Dermis lymphatic vessel endothelial cell (primary cell): Measurements from ENCODE around the gene CDHR2. TPM values are rescaled to one million over a fixed set of nuclear protein-coding genes. Genes with fewer than 3 reads are reported as not detected.

Experiments used
- total RNA-seq: library from RNA; depleted of rRNA; stranded (reverse); fragments of >200 nt; gene quantifications from 2 replicates; pipeline ENCODE4 v1.2.1, GENCODE V29; 2014

The CDHR2 gene, protein sequence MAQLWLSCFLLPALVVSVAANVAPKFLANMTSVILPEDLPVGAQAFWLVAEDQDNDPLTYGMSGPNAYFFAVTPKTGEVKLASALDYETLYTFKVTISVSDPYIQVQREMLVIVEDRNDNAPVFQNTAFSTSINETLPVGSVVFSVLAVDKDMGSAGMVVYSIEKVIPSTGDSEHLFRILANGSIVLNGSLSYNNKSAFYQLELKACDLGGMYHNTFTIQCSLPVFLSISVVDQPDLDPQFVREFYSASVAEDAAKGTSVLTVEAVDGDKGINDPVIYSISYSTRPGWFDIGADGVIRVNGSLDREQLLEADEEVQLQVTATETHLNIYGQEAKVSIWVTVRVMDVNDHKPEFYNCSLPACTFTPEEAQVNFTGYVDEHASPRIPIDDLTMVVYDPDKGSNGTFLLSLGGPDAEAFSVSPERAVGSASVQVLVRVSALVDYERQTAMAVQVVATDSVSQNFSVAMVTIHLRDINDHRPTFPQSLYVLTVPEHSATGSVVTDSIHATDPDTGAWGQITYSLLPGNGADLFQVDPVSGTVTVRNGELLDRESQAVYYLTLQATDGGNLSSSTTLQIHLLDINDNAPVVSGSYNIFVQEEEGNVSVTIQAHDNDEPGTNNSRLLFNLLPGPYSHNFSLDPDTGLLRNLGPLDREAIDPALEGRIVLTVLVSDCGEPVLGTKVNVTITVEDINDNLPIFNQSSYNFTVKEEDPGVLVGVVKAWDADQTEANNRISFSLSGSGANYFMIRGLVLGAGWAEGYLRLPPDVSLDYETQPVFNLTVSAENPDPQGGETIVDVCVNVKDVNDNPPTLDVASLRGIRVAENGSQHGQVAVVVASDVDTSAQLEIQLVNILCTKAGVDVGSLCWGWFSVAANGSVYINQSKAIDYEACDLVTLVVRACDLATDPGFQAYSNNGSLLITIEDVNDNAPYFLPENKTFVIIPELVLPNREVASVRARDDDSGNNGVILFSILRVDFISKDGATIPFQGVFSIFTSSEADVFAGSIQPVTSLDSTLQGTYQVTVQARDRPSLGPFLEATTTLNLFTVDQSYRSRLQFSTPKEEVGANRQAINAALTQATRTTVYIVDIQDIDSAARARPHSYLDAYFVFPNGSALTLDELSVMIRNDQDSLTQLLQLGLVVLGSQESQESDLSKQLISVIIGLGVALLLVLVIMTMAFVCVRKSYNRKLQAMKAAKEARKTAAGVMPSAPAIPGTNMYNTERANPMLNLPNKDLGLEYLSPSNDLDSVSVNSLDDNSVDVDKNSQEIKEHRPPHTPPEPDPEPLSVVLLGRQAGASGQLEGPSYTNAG (N-terminal part only)
- under 0.01 TPM in 2 replicates for total RNA-seq

DNA sequence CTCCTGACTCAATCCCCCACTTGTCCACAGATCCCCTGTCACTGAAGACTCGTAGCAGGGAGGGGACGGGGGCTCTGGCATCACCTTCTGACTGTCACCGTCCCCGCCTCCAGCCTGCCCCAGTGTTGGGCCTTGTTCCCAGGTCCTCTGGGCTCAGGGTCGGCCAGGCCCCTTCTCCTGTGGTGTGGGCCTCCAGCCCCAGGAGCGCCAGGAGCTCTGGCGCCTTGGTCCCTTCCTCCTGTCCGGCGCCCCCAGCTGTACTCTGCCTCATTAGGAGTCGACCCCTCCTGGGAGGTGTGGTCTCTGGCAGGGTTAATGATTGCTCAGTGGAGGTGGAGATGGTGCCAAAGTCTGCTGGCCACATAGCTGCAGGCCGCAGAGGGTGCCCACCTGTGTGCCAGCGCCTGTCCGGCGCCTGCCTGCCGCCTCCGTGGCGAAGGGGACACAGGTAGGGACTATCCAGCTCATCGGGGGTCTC is at the start of gene CDHR2:
Gene CDHR2 (plus strand): TSS at position 376 of the 478 bp plus-strand sequence. CDS start 16,011 bp downstream, outside the sequence.

DNA sequence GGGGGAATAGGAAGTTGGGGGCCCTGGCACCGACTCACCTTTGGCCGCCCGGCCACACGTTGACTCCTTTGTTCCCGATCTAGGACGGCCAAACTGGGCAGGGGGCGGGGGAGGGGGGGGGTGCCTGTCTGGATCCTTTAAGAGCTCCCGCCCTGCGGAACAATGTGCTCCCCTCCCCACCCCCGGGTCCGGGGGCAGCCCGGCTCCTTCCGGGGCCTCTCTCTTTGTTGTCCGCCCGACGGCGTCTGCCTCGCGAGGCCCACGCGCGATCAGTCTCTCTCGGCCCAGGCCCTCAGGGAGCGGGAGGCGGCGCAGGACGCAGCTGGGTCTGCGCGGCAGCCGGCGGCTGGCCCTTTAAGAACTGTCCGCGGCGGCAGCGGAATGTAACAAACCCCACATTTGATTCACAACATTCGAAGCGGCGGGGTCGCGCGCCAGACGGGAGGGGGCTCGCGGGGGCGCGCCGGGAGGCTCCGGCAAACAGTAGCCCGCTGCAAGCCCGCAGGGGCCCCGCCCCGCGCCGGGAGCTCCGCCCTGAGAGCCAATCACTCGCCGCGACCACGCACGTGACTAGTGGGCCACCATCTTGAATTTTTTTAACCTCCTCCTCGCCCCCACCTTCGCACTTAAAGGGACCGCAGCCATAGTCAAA is 12.1 kb upstream of the CDHR2 start, which contains the start of gene RNF44:
Gene RNF44 (minus strand): TSS at position 501 of the 652 bp plus-strand sequence. CDS start 4,930 bp downstream, outside the sequence.

DNA sequence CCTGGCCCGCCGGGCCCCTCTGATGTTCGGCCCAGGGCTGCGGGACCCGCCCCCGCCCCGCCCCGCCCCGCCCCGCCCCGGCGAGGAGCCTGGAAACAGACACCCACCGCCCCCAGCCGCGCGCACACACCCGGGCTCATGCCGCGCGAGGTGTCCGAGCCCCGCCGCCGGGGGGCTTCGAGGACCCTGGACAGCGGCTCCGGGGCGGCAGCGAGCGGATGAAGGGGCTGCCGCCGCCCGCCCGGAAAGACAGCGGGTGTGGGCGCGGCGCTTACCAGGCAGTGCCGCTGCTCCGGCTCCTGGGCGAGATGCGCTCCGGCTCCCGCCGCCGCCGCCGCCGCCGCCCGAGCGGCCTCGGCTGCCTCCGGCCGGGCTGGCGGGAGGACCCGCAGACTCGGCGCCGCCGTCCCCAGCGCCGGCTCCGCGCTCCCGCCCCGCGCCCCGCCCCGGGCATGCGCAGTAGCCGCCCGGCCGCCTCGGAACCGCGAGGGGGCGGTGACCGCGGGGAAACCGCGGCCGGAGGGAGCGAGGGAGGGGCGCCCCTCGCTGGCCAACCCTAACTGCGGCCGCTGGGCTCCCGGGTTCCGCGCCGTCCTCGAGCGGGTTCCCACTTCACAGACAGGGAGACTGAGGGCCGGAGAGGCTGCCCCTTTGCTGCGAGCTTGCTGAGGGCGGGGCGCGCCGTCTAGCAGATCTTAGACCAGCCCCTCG is 60.7 kb downstream of the CDHR2 start, which contains the start of gene GPRIN1:
Gene GPRIN1 (minus strand): TSS at position 433 of the 711 bp plus-strand sequence. CDS start 10,322 bp downstream, outside the sequence.

DNA sequence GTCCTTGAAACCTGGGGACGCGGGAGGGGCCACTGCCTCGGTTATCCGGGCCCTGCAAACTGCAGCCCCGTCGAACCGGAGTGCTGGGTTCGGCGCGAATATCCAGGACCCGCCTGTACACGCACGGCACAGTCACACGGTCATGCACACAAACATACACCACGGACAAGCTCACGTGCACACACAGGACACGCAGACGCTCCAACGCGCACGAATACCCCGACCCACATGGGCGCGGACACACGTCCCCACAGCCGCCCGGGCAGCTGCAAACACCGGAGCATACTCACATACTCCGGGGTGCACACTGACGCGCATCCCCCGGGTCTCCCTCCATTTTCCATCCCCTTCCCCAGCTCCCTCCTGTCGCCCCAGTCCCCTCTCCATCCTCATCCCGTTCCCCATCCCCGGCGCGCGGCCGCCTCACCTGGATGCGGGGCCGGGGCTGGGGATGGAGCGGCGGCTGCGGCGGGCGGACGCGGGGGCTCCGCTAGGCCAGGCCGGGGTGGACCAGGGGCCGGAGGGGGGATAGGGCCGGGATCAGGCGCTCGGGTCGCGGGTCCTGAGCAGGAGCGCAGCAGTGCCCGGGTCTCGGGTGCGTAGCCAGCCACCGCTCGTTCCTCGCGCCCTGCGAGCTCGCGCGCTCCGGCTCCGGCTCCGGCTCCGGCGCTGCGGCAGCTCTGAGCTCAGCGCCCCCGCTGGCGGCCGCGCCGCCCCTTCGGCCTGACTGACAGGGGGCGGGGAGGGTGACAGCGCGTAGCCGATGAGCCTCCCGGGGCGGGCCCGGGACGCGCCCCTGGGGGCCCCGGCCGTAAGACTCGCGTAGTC is 80.9 kb downstream of the CDHR2 start, which contains the start of the genes EIF4E1B and SNCB:
Gene EIF4E1B (plus strand): TSS at position 823 of the 828 bp plus-strand sequence. CDS start 12,113 bp downstream, outside the sequence.
Gene SNCB (minus strand): TSS at position 682 of the 828 bp plus-strand sequence. CDS start 880 bp downstream, outside the sequence.

Other genes with a start within 250 kb of the CDHR2 start
- 84.6 and 88.4 TPM in 2 replicates for gene KIAA1191, start 187.6 kb upstream of the CDHR2 start, total RNA-seq
- 7.3 and 9.4 TPM in 2 replicates for gene ARL10, start 183.9 kb upstream of the CDHR2 start, total RNA-seq
- gene NOP16, start 160.7 kb upstream of the CDHR2 start, total RNA-seq: 10.1 and 12.3 TPM in 2 replicates
- gene HIGD2A, start 160.6 kb upstream of the CDHR2 start, total RNA-seq: 42.1 and 54.0 TPM in 2 replicates
- 78.0 and 82.7 TPM in 2 replicates for gene CLTB, start 132.8 kb upstream of the CDHR2 start, total RNA-seq
- gene FAF2, start 101.0 kb upstream of the CDHR2 start, total RNA-seq: 39.9 and 42.0 TPM in 2 replicates
- gene RNF44, start 11.9 kb upstream of the CDHR2 start, total RNA-seq: 3.4 and 4.6 TPM in 2 replicates
- 3.9 and 4.3 TPM in 2 replicates for gene GPRIN1, start 60.8 kb downstream of the CDHR2 start, total RNA-seq
- gene SNCB, start 81.2 kb downstream of the CDHR2 start, total RNA-seq: 0.43 TPM in 2 replicates
- gene EIF4E1B, start 81.3 kb downstream of the CDHR2 start, total RNA-seq: not detected in 2 replicates
- gene TSPAN17, start 98.1 kb downstream of the CDHR2 start, total RNA-seq: 40.4 and 40.7 TPM in 2 replicates